ENCODE results near the gene ADAMTS5.
A peak's percentile ranks its signal among the peaks of the same experiment; 100 is the strongest.

ADAMTS5 gene

DNA sequence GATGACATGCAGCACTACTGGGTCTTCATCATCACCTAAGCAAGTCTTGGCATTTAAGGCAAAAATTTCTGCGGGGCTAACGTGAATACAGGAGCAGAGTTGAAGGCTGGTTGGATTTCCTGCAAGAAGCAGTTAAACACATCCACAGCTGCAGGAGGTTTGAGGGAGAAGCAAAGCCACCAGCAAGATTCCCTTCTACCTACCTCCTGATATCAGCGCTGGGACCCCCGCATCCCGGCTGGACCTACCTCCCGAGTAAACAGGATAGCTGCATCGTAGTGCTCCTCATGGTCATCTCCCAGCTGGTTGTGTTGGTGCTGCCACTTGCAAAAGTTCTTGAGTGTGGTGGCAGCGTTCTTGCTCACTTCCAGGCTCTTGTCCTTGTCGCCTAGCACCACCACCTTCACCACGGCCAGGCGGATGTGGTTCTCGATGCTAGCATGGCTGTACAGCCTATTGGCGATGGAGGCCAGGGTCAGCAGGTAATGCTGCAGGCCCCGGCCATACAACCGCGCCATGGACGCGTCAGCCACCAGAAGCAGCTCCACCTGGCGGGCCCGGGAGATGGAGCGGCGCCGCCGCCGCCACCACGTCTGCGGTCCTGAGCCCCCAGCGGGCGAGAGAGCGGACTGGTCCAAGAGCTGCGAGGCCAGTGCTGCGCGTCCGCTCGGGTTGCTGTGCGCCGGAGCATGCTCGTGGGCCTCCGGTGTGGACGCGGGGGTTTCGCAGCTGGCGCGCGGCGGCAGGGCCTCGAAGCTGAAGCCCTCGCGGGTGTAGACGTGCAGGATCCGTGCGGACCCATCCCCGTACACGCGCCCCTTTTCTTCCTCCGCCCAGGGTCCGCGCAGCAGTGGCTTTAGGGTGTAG, 1.6 kb downstream of the ADAMTS5 start:
- H3K36me3 ChIP-seq (ENCODE audit: control insufficient read depth, insufficient read depth, low read length): no peaks in the 10 kb centered on the region
- no peaks in the 10 kb centered on the region for H3K9me3 ChIP-seq (ENCODE audit: control insufficient read depth, insufficient read depth, low read depth, low read length)
- H3K27ac ChIP-seq (ENCODE audit: low read depth, low read length): no peak overlapping the region
- H3K9ac ChIP-seq (ENCODE audit: low read length): peak overlapping the region; percentile 68
- H3K4me3 ChIP-seq (ENCODE audit: low read depth, low read length): peak overlapping the region; percentile 60
- peaks cover 13% of the 10 kb centered on the region for H3K4me1 ChIP-seq (ENCODE audit: control insufficient read depth, insufficient read depth, low read length)
- H3K27me3 ChIP-seq (ENCODE audit: control insufficient read depth, insufficient read depth, low read length): peaks cover 66% of the 10 kb centered on the region

DNA sequence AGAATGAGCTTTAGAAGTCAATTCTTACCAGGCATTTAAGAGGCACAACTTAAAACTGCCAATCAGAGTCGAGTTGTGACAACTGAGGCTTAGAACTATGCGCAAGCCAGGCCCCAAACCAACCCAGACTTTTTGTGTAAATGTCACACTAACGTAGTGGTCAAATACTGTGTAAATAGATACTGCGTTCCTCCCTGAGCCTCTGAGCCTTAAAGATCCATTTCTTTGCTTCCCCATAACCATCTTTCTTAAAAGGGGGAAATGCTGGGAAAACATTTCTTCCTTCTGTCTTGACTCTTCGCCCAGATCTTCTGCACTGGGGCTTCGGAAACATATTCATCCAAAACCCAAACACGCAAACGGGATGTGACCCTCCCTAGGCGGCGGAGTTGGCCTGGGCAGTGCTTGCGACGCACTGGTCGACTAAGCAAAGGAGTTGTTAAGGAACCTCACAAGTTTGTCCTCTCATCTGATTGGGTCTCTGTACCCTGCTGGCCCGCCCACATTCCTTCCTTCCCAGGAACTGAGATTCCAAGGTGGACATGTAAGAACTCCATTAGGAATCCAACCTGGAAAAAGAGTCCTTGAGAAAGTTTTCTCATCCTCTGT, 2.6 kb downstream of the ADAMTS5 start:
- Histone ChIP-seq H3K9me3 (ENCODE audit: control insufficient read depth, insufficient read depth, low read depth, low read length) (no peaks in the 10 kb centered on the region), H3K9ac (ENCODE audit: low read length) (no peak overlapping the region), H3K4me1 (ENCODE audit: control insufficient read depth, insufficient read depth, low read length) (peaks cover 13% of the 10 kb centered on the region), H3K4me3 (ENCODE audit: low read depth, low read length) (peak overlapping the region; percentile 60; the same call in 1 of the 2 replicates), H3K36me3 (ENCODE audit: control insufficient read depth, insufficient read depth, low read length) (no peaks in the 10 kb centered on the region), H3K27ac (ENCODE audit: low read depth, low read length) (no peak overlapping the region), H3K27me3 (ENCODE audit: control insufficient read depth, insufficient read depth, low read length) (peaks cover 59% of the 10 kb centered on the region)

GRCh38 chr21:26962621-26963181, 4.2 kb downstream of the ADAMTS5 start:
- no peak overlapping the region for H3K4me3 ChIP-seq (ENCODE audit: low read depth, low read length)

GRCh38 chr21:26961698-26962097, 5.2 kb downstream of the ADAMTS5 start:
- Histone ChIP-seq H3K9ac (ENCODE audit: low read length) (no peak overlapping the region), H3K27ac (ENCODE audit: low read depth, low read length) (no peak overlapping the region), H3K27me3 (ENCODE audit: control insufficient read depth, insufficient read depth, low read length) (peaks cover 34% of the 10 kb centered on the region), H3K36me3 (ENCODE audit: control insufficient read depth, insufficient read depth, low read length) (no peaks in the 10 kb centered on the region), H3K4me1 (ENCODE audit: control insufficient read depth, insufficient read depth, low read length) (peaks cover 4% of the 10 kb centered on the region; the same call in 1 of the 2 replicates), H3K4me3 (ENCODE audit: low read depth, low read length) (no peak overlapping the region), H3K9me3 (ENCODE audit: control insufficient read depth, insufficient read depth, low read depth, low read length) (no peaks in the 10 kb centered on the region)

More at GRCh38 chr21:26962621-26963181, 4.2 kb downstream of the ADAMTS5 start:
- no peak overlapping the region for H3K9ac ChIP-seq (ENCODE audit: low read length)
- peaks cover 4% of the 10 kb centered on the region; the same call in 1 of the 2 replicates for H3K4me1 ChIP-seq (ENCODE audit: control insufficient read depth, insufficient read depth, low read length)
- no peaks in the 10 kb centered on the region for H3K36me3 ChIP-seq (ENCODE audit: control insufficient read depth, insufficient read depth, low read length)
- H3K27me3 ChIP-seq (ENCODE audit: control insufficient read depth, insufficient read depth, low read length): peaks cover 44% of the 10 kb centered on the region
- H3K9me3 ChIP-seq (ENCODE audit: control insufficient read depth, insufficient read depth, low read depth, low read length): no peaks in the 10 kb centered on the region
- H3K27ac ChIP-seq (ENCODE audit: low read depth, low read length): no peak overlapping the region

DNA sequence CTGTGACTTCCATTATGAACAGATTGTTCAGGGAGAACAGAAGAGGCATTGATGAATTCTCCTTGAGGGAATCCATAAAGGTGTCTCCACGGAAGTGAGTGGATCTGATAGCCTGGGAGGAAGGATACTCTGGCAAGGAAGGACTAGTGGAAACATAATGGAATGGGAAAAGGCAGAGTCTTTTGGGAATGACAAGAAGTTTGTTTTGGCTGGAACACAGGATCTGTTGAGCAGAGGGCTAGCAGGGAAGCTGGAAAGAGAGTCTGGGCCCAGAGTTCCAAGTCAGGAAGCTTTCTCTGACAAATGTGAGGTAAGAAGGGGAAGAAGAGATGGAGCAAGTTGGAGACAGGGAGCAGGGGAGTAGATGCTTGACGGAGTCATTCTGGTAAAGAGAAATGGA, 8.1 kb downstream of the ADAMTS5 start:
- peaks cover 6% of the 10 kb centered on the region; the same call in 1 of the 2 replicates for H3K27me3 ChIP-seq (ENCODE audit: control insufficient read depth, insufficient read depth, low read length)
- H3K36me3 ChIP-seq (ENCODE audit: control insufficient read depth, insufficient read depth, low read length): no peaks in the 10 kb centered on the region
- H3K4me3 ChIP-seq (ENCODE audit: low read depth, low read length): no peak overlapping the region
- no peaks in the 10 kb centered on the region for H3K9me3 ChIP-seq (ENCODE audit: control insufficient read depth, insufficient read depth, low read depth, low read length)
- H3K27ac ChIP-seq (ENCODE audit: low read depth, low read length): no peak overlapping the region
- peaks cover 6% of the 10 kb centered on the region; the same call in 1 of the 2 replicates for H3K4me1 ChIP-seq (ENCODE audit: control insufficient read depth, insufficient read depth, low read length)
- H3K9ac ChIP-seq (ENCODE audit: low read length): no peak overlapping the region

GRCh38 chr21:26956813-26957212, 10.1 kb downstream of the ADAMTS5 start:
- Histone ChIP-seq H3K36me3 (ENCODE audit: control insufficient read depth, insufficient read depth, low read length) (no peaks in the 10 kb centered on the region), H3K9me3 (ENCODE audit: control insufficient read depth, insufficient read depth, low read depth, low read length) (no peaks in the 10 kb centered on the region), H3K27ac (ENCODE audit: low read depth, low read length) (no peak overlapping the region), H3K27me3 (ENCODE audit: control insufficient read depth, insufficient read depth, low read length) (no peaks in the 10 kb centered on the region), H3K9ac (ENCODE audit: low read length) (no peak overlapping the region), H3K4me1 (ENCODE audit: control insufficient read depth, insufficient read depth, low read length) (peaks cover 6% of the 10 kb centered on the region; the same call in 1 of the 2 replicates), H3K4me3 (ENCODE audit: low read depth, low read length) (no peak overlapping the region)

DNA sequence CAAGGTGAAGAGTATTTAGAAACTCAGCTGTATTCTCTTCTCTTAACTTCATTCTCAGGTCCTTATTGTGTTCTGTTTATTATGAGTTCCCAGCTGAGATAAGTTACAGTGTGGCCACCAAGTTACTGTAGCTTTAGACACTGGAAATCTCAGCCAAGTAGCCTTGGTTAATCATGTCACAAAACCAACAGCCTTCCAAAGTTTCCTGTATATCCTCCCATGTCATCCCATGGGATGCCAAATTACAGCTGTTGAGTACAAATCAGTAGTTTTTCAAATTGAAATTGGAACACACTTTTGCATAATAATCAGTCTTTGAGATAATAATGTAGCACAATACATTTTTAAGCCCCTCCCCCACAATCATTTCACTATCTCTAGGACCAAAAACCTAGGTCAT, 10.7 kb downstream of the ADAMTS5 start:
- Histone ChIP-seq H3K4me3 (ENCODE audit: low read depth, low read length) (no peak overlapping the region), H3K9ac (ENCODE audit: low read length) (no peak overlapping the region), H3K36me3 (ENCODE audit: control insufficient read depth, insufficient read depth, low read length) (no peaks in the 10 kb centered on the region), H3K27ac (ENCODE audit: low read depth, low read length) (no peak overlapping the region), H3K9me3 (ENCODE audit: control insufficient read depth, insufficient read depth, low read depth, low read length) (no peaks in the 10 kb centered on the region), H3K27me3 (ENCODE audit: control insufficient read depth, insufficient read depth, low read length) (no peaks in the 10 kb centered on the region), H3K4me1 (ENCODE audit: control insufficient read depth, insufficient read depth, low read length) (peaks cover 6% of the 10 kb centered on the region; the same call in 1 of the 2 replicates)

DNA sequence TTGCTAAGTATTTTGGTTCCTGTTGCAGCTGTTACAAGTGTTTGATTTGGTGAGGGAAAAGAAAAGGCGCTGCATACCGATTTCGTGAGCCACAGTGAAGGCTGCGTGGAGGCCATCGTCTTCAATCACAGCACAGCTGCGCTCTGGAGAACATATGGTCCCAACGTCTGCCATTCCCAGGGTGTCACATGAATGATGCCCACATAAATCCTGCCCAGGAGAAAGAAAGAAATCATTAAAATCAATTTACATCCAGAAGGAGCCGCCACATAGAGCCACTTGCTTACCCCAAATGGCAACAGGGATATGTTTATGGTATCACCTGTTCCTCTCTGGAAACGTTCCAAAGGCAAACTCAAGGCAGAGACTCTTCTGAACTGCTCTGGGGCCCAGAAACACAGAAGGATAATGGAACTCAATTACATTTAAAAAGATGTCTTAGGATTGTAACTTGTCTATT, 12.2 kb downstream of the ADAMTS5 start:
- Histone ChIP-seq H3K4me1 (ENCODE audit: control insufficient read depth, insufficient read depth, low read length) (peaks cover 6% of the 10 kb centered on the region; the same call in 1 of the 2 replicates), H3K36me3 (ENCODE audit: control insufficient read depth, insufficient read depth, low read length) (no peaks in the 10 kb centered on the region), H3K27ac (ENCODE audit: low read depth, low read length) (no peak overlapping the region), H3K4me3 (ENCODE audit: low read depth, low read length) (no peak overlapping the region), H3K9me3 (ENCODE audit: control insufficient read depth, insufficient read depth, low read depth, low read length) (no peaks in the 10 kb centered on the region), H3K27me3 (ENCODE audit: control insufficient read depth, insufficient read depth, low read length) (peaks cover 3% of the 10 kb centered on the region; the same call in 1 of the 2 replicates), H3K9ac (ENCODE audit: low read length) (no peak overlapping the region)

GRCh38 chr21:26952374-26953066, 14.4 kb downstream of the ADAMTS5 start:
- Histone ChIP-seq H3K9me3 (ENCODE audit: control insufficient read depth, insufficient read depth, low read depth, low read length) (no peaks in the 10 kb centered on the region), H3K27me3 (ENCODE audit: control insufficient read depth, insufficient read depth, low read length) (peaks cover 21% of the 10 kb centered on the region), H3K4me3 (ENCODE audit: low read depth, low read length) (no peak overlapping the region), H3K9ac (ENCODE audit: low read length) (no peak overlapping the region), H3K4me1 (ENCODE audit: control insufficient read depth, insufficient read depth, low read length) (peaks cover 6% of the 10 kb centered on the region; the same call in 1 of the 2 replicates), H3K27ac (ENCODE audit: low read depth, low read length) (no peak overlapping the region), H3K36me3 (ENCODE audit: control insufficient read depth, insufficient read depth, low read length) (no peaks in the 10 kb centered on the region)

DNA sequence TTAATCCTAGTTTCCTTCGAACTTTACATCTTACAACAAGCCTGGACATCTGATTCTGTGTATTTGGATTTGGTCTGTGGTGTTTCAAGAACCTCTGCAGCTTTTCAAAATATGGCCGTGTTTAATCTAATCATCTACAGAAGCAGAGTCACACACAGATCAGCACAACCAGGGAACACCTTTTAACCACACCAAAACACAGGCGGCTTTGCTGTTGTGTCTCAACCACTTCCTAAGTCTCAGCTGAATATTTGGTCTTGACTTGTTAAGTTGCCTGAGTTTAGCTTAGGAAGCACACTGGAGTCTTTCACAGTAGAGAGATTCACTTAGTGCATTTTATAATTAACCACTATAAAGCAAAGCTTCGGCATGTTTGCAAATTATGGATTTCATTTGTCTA, 17.1 kb downstream of the ADAMTS5 start:
- Histone ChIP-seq H3K4me1 (ENCODE audit: control insufficient read depth, insufficient read depth, low read length) (peaks cover 21% of the 10 kb centered on the region), H3K4me3 (ENCODE audit: low read depth, low read length) (no peak overlapping the region), H3K9ac (ENCODE audit: low read length) (no peak overlapping the region), H3K27ac (ENCODE audit: low read depth, low read length) (no peak overlapping the region), H3K9me3 (ENCODE audit: control insufficient read depth, insufficient read depth, low read depth, low read length) (no peaks in the 10 kb centered on the region), H3K36me3 (ENCODE audit: control insufficient read depth, insufficient read depth, low read length) (no peaks in the 10 kb centered on the region), H3K27me3 (ENCODE audit: control insufficient read depth, insufficient read depth, low read length) (peaks cover 41% of the 10 kb centered on the region)
